Renal pelvis (tissue), 12 donors: Measurements from ENCODE around the gene INTU. TPM values are rescaled to one million over a fixed set of nuclear protein-coding genes. Genes with fewer than 3 reads are reported as not detected.
"Not testable (repeated sequence)": the region's sequence is repeated elsewhere in the genome, so short reads cannot be mapped to it uniquely, and the experiment has no call there.

ENCODE experiments used
- DNase-seq: peaks from one replicate; pipeline ENCODE4 v3.0.0-alpha.2; 2013
- long read RNA-seq, 16 experiments: transcript quantifications; one replicate each; lab custom pipeline, GENCODE V29; 2026
- polyA plus RNA-seq, 3 donors: library from polyadenylated mRNA; unstranded; fragments of 120-200 nt; gene quantifications; one replicate each; pipeline ENCODE4 v1.2.1, GENCODE V29; 2013; ENCODE audit not compliant: insufficient read length in 3 of 3

The INTU gene
- polyA plus RNA-seq, result 10 to 100 TPM; 20.8 to 24.6 (median 23.0) TPM
- long read RNA-seq, donor 1, result 0 reads
- long read RNA-seq, donor 2, partial matches to known transcripts, result 0 of 1 reads
- long read RNA-seq, donor 2, other reads (novel, unspliced or antisense), result 0 of 1 reads
- long read RNA-seq, donor 3, result 0 reads
- long read RNA-seq, donor 4, result 0 reads
- long read RNA-seq, donor 5, result 0 reads
- long read RNA-seq, donor 6, full-length matches to known transcripts, result 1 of 1 reads
- long read RNA-seq, donor 6, partial matches to known transcripts, result 0 of 1 reads
- long read RNA-seq, donor 6, other reads (novel, unspliced or antisense), result 0 of 1 reads
- long read RNA-seq, donor 7, result 0 reads
- long read RNA-seq, donor 8, partial matches to known transcripts, result 0 of 1 reads
- long read RNA-seq, donor 8, other reads (novel, unspliced or antisense), result 0 of 1 reads
- long read RNA-seq, donor 9, result 0 reads
- long read RNA-seq, donor 10, partial matches to known transcripts, result 0 of 2 reads
- long read RNA-seq, donor 10, other reads (novel, unspliced or antisense), result 0 of 2 reads
- long read RNA-seq, donor 11, result 0 reads
- long read RNA-seq, donor 12, partial matches to known transcripts, result 5 of 5 reads
- long read RNA-seq, donor 12, other reads (novel, unspliced or antisense), result 0 of 5 reads
- long read RNA-seq, donor 13, result 0 reads
- long read RNA-seq, donor 14, result 0 reads
- long read RNA-seq, donor 15, result 0 reads
- long read RNA-seq, donor 16, result 0 reads

DNA sequence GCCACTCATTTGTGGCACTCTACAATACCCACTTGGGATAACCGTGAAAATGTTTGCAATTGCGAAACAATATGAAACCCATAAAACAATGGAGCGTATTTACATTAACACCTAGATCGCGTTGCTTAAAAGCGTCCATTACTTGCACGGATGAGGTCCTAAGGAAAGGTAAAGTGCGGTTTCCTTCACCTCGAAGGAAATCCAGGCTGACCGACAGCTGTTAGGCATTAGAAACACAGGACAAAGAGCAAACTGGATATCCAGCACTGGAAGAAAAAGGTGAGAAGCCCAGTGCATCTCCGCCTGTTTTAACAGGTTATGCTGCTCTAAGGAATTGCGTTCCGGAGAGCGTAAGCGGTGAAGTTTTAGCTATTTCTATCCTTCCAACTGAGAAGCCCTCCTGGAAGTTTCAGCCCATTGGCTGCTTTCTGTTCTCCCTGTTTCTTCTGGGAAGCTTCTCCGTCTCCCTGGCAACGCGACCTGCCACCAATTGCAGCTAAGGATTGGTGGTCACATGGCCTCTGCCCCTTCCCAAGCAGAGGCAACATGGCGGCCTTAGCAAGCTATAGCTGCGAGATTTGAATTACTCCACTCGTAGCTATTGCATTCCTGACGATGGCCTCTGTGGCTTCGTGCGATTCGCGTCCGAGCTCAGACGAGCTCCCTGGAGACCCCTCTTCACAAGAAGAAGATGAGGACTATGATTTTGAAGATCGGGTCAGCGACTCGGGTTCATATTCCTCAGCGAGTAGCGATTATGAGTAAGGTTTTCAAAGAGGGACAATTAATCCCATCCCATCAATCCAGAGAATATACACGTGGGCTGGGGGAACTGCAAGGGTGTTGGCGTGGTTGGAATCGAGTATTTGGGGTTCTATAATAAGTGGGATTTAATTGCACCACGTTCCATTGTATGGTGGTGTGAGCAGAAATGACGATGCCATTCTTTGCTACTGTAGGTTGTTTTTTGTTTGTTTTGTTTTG lies at the start of gene INTU:
Gene INTU (plus strand): TSS at position 538 of the 984 bp plus-strand sequence. CDS start 78 bp downstream, at position 616.
- peak; percentile 96 for DNase-seq

DNA sequence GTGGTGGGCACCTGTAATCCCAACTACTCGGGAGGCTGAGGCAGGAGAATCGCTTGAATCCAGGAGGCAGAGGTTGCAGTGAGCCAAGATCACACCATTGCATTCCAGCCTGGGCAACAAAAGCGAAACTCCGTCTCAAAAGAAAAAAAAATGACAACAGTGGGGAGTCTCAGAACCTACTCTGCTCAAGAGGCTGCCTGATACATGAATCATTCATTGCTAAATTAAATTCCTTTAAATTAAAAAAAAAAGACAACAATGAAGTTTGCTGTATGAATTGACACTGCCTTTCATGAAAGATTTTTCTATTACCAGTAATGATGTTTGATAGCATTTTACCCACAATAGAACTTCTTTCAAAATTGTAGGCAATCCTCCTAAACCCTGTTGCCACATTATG lies 46.3 kb upstream of the INTU start:
- DNase-seq, result not testable (repeated sequence)

DNA sequence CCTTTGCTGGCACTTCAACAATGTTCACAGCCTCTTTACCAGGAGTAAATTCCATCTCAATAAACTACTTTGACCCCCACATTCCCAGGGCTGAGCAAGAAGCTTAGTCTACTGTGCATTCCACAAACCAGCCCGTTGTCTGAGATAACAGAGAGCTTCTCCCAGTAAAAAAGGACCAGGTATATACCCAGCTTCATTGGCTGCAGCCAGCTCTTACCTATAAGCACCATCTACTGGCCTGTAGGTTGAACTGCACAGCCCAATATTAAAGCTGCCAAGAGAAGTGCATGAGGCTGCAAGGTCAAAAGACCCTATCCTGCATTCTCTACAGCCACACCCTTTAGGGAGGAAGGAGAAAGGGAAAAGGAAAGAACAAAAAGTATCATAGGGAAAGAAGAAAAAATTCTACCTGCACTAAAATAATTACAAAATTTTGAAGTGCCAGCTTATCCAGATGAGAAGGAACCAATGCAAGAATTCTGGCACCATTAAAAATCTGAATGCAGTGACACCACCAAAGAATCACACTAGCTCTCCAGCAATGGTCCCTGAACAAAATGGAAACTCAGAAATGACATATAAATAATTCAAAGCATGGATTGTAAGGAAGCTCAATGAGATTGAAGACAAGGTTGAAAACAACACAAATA lies 45.7 kb upstream of the INTU start:
- DNase-seq, result no peak

DNA sequence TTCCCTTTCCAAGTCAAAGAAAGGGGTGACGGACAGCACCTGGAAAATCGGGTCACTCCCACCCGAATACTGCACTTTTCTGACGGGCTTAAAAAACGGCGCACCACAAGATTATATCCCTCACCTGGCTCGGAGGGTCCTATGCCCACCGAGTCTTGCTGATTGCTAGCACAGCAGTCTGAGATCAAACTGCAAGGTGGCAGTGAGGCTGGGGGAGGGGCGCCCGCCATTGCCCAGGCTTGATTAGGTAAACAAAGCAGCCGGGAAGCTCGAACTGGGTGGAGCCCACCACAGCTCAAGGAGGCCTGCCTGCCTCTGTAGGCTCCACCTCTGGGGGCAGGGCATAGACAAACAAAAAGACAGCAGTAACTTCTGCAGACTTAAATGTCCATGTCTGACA lies 43.6 kb upstream of the INTU start:
- DNase-seq, result not testable (repeated sequence)

DNA sequence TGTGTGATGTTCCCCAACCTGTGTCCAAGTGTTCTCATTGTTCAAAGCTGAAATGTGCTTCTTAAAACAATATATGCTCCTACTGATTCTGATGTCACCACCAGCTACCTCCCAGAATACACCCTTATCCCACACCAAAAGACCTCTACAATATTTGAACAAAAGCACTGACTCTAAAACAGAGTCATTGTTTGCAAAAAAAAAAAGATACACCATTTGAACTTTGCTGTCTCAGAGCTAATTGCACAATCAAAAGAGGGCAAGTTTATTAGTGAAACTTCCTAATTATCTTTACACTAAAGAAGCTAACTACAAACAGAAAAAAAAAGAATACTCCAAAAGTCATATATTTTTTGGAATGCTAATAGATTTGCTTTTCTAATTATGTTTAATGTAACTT lies 34.1 kb upstream of the INTU start:
- no peak for DNase-seq

DNA sequence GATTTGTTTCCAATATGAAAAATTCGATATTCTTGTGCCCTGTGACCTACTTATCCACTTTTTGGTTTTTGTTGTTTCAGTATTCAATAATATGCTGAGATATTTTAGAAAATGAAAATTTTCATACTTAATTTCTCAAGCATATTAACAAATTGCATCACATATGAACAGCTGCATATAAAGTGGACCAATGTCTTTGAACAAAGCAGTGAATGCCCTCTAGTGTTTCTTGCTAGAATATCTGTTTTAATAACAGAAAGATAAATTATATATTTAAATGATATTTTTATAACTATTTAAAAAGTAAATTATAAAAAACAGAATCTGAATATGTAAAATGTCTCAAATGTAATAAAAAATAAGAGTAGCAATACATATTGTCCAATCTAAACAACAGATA lies 31.7 kb upstream of the INTU start:
- no peak for DNase-seq

DNA sequence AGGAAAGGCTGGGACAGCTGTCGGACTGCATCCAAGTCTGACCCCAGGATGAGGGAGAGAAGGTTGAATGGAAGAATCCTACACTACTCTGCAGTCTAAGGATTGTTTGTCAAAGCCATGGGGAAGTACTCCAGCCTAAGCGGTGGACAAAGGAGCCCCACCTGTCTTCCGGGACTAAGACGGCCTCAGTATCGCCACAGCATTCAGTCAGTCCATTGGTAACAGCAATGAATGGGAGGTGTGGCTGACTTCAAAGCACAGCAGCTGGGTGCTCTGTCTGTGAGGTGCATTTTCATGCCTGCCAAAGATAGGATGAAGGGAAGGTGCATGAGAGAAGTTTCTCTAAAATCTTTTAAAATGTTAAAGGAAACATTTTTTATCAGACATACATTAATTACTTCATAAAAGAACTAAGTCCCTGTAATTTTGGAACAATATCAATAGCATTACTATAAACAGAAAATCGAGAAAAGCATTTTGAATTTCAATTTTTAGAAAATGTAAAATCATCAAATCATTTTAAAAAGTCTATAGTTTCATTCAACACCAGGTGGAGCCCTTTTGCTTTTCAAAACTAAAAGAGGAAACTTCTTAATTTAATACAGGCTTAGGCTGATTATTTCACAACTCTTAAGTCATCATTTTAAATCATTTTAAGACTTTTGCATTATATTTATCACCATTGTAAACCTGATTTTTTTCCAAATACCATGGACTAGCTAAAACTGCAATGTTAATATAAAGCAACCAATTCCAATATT lies 27.6 kb upstream of the INTU start:
- no peak for DNase-seq

DNA sequence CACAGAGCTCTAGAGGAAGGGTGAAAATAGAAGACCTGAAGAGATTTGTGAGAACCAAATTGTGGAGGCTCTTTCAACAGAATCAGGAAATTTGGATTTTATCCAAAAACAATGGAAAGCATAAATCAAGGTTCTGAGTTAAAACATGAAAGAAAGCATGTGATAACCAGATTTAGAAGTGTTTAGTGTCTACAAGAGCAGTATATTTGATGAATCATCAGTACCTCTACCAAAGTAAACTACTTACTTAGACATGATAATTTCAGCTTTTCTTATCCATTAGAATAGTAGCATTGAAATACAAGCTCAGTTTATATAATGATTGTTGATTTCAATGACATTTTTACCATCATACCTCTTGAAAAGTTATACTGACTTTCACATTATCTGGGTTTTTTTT lies 25.9 kb upstream of the INTU start:
- DNase-seq, result no peak

DNA sequence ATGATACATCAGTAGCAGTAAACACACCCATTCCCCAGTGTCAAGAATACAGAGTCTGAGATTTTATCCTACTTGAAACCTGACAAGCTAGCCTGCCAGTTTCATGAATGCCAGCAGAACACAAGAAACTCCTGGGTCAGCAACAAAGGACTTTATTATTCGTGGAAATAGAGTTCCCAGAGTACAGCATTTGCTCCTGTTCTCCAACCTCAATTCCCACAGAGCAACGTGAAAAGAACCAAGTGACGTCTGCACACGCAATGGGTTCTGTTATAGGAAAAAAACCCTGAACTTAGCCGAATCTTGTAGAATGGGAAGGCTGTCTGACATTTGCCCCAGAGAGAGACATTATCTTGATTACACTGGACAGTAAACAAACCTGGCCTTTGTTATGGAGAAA lies 23.3 kb upstream of the INTU start:
- no peak for DNase-seq

DNA sequence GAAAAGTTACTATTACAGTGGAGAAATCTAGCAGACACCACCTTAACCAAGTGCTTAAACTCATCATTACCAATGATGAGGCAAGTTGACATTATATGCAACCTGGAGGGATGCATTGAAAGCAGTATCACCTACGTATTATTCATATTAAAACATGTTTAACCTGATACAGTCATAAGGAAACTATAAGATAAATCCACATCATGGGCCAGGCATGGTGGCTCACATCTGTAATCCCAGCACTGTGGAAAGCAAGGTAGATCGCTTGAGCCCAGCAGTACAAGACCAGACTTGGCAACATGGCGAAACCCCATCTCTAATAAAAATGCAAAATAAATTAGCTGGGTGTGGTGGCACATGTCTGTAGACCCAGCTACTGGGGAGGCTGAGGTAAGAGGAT lies 22.3 kb upstream of the INTU start:
- DNase-seq, result no peak

DNA sequence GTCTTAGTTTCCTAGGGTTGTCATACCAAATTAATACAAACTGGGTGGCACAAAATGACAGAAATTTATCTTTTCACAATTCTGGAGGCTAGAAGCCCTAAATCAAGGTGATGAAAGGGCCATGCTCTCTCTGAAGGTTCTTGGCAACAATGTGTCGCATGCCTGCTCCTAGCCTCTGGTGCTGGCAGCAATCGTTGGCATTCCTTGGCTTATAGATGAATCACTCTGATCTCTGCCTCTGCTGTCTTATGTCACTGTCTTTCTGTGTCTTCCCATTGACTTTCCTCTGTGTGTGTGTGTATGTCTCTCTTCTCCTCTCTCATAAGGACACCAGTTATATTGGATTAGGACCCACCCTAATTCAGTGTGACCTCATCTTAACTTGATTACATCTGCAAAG lies 15.9 kb upstream of the INTU start:
- DNase-seq, result no peak

DNA sequence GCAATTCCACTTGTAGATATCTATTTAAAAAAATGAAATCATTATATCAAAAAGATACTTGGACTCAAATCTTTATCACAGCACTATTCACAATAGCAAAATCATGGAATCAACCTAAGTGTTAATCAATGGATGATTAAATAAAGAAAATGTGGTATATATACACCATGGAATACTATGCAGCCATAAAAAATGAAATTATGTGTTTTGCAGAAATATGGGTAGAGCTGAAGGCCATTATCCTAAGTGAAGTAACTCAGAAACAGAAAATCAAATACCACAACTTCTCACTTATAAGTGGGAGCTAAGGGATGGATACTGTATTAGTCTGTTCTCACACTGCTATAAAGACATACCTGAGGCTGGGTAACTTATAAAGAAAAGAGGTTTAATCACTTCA lies 14.3 kb upstream of the INTU start:
- no peak for DNase-seq

DNA sequence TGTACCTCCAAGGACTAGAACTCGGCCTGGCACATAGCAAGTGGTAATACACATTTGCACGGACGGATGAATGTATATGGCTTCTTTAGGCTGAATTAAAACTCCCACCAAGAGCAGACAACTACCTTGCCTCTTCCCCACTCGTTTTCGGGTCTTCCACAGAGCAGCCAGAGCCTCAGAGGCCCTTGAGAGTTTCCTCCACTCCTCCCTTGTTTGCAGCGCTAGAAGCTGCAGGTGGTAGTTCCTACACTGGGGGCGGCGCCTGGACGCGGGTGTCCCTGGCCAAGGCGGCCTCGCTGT lies 10.2 kb upstream of the INTU start:
- no peak for DNase-seq

DNA sequence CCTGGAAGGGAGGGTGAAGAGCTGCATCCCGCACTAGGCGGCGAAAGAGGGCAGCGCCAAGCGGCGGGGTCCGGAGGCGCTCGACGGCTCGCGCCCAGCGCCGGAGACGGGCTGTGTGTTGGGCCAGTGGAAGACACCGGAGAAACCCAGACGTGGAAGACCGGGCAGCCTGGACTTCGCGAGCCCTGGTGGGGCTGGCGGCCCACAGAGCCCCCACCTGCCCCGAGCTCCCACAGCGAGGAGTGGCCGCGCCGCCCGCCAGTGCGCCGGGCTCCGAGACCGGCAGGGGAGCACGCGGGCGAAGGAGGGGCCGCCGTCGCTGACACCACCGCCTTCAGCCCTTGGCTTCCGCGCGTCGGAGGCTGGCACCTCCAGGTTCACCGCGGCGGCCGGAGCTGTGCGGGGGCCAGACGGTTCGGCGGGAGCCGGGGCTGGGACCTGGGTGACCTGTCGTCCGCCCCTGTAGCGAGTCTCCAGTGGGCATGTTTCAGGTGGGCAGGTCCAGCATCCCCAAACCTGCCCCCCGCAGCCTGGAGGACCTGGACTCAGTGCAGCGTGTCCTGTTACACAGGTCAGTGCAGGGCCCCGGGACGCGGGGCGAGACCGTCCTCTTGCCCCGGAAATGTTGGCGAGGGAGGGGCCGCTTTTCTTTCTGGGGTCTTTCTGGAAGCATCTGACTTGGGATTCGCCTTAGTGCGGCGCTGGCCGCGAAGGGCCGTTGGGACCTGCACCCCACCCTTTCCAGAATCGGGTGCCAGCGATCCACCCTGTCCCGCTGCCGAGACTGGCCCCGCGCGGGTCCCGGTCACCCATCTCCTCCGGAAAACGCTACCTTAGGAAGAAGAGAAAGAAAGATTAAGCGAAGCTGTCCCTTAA lies 9.6 kb upstream of the INTU start:
- DNase-seq, result peak; percentile 39

DNA sequence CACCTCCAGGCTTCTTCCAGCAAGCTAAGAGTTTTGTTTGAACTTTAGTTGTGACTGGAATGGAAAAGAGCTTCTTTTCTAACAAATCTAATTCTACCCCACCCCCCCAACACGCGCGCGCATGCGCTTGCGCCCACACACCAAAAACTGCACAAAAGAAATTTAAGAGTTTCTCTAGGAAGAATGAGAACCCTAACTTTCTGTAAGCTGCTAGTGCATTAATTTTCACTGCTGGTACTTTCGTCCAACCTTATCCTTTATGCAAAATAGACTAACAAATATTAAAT lies 9.0 kb upstream of the INTU start:
- peak; percentile 35 for DNase-seq

DNA sequence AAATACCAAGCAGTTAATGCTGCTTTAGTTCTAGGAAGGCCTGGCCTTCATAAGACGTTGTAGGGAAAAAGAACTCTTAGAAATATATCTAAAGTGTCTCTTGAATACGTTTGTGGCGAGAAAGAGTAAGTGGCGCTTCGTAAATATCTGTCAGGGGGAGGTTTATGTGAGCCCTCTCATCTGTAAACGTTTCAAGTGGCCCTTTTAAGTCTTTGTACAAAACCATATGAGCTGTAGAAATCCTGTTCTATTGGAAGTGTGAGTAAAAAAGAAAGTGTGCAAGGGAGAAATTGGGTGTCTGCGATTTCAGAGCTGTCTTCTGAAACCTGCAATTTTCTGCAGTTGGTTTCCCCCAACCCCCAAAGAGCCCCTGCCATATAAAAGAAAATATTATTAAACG lies 8.6 kb upstream of the INTU start:
- DNase-seq, result no peak

DNA sequence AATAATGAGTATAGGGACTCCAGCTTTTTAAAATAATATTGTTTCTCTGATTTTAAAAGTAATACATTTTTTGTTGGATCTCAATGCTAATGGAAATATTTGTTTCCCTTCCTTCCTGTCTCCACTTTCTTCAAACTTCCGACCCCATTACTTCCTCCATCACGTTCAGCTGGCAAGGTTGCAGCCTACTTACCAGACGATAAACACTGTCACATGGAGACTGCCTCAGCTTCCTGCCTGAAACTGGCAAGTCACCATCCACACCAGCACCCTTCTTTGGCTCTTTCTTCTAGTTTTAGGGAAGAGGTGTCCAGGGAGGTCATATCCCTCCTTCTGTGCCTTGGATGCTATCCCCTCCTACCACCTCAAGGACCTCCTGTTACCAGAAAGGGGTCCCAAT lies 3.4 kb upstream of the INTU start:
- no peak for DNase-seq

DNA sequence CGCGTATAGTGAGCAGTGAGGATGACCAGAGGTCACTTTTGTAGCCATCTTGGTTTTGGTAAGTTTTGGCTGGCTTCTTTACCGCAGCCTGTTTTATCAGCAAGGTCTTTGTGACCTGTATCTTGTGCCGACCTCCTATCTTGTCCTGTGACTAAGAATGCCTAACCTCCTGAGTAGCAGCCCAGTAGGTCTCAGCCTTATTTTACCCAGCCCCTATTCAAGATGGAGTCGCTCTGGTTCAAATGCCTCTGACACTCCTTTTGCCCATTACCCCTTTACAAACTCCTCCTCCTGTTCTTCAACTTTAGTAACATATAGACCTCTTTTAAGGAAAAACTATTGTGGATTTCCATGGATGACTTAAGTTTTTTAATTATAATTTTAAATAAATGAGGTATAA lies 2.6 kb upstream of the INTU start:
- DNase-seq, result no peak

DNA sequence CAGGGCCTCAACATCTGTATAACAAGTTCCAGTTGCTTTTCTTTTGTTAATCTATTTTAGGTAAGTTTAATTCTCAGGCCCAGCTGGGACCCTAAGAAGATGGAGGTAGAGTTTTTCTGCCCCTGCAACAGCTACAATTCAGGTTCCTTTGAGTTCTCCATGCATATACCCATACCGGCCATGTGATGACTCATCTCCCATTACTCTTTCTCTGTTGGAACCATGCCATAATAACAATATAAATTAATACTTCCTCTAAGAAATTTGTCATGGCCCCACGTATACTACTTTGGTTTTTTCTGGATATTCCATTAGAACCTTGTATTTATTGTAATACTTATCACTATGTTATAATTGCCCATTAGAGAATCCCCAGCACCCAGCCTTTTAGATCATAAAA lies 1.3 kb upstream of the INTU start:
- DNase-seq, result no peak

DNA sequence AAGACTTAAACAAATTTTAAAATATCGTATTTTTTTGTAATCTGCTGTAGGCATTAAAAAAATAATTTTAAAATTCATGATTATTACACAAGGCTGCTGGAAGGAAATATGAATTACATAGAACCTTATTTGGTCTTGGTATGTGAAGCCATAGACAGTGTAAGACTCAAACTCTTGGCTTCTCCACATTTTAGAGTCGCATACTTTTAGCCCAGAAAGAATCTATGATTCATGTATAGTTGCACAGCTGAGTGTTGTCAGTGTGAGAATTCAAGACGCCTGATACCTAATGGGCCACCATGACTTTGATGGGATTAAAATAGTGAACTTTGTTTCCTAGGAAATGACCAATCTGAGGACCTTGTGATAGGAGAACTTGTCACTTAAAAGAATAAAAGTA lies 1.4 kb downstream of the INTU start:
- no peak for DNase-seq
